Measurements from ENCODE around the gene LMAN1L. TPM values are rescaled to one million over a fixed set of nuclear protein-coding genes. Genes with fewer than 3 reads are reported as not detected.

The LMAN1L gene
- polyA plus RNA-seq, 1 donor from 2014 or later = not detected

DNA sequence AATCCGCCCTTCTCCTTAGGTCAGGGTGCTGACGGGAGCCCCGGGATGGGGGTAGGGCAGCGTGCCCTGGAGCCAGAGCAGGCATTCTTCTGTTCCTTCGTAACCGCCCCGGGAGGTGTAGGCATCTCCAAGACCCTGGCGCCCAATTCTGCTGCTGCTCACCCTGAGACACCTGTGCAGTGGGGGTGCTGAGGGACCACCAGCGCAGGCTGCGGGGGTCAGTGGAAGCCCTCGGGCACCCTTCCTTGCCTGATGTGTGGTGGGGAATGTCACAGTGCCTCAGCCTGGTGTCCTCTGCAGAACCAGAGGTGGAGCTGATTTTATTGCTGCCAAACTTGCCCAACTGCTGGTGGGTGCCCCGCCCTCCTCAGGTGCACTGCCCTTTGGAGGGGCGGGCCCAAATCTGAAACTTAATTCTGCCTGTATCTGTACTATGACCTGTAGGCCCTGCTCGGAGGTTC is 23.4 kb upstream of the LMAN1L start:
- Histone ChIP-seq H3K4me3 (ENCODE audit: low read length) (no peak overlapping the region), H3F3A (ENCODE audit: insufficient read depth, low read length, poor library complexity, severe bottlenecking) (no peaks in the 10 kb centered on the region), H3K79me2 (replicated peaks; ENCODE audit: insufficient read depth, low read length) (peaks cover 42% of the 10 kb centered on the region), H3K9me3 (ENCODE audit: low read length) (no peaks in the 10 kb centered on the region), H4K20me1 (ENCODE audit: insufficient read depth) (no peaks in the 10 kb centered on the region), H3K27ac (ENCODE audit: low read length) (no peak overlapping the region), H2AFZ (ENCODE audit: low read depth, low read length) (no peak overlapping the region), H3K36me3 (ENCODE audit: insufficient read depth, low read length) (no peaks in the 10 kb centered on the region), H3K27me3 (ENCODE audit: insufficient read depth, low read depth, low read length) (no peaks in the 10 kb centered on the region), H3K9ac (ENCODE audit: low read length) (no peak overlapping the region), H3K9me2 (ENCODE audit: insufficient read depth, low read length) (no peaks in the 10 kb centered on the region), H3K4me2 (ENCODE audit: low read length) (no peak overlapping the region)
- no peak for TF ChIP-seq TAF1 (IDR thresholded peaks at IDR 0.05; ENCODE audit: low read depth)
- TF ChIP-seq EZH2 (IDR thresholded peaks at IDR 0.05; ENCODE audit: borderline replicate concordance, insufficient read depth, low read length, poor library complexity, severe bottlenecking) = no peak
- TF ChIP-seq, protein P1, sequence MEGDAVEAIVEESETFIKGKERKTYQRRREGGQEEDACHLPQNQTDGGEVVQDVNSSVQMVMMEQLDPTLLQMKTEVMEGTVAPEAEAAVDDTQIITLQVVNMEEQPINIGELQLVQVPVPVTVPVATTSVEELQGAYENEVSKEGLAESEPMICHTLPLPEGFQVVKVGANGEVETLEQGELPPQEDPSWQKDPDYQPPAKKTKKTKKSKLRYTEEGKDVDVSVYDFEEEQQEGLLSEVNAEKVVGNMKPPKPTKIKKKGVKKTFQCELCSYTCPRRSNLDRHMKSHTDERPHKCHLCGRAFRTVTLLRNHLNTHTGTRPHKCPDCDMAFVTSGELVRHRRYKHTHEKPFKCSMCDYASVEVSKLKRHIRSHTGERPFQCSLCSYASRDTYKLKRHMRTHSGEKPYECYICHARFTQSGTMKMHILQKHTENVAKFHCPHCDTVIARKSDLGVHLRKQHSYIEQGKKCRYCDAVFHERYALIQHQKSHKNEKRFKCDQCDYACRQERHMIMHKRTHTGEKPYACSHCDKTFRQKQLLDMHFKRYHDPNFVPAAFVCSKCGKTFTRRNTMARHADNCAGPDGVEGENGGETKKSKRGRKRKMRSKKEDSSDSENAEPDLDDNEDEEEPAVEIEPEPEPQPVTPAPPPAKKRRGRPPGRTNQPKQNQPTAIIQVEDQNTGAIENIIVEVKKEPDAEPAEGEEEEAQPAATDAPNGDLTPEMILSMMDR (IDR thresholded peaks at IDR 0.05; ENCODE audit: poor library complexity, severe bottlenecking) = no peak
- no peak for TF ChIP-seq POLR2AphosphoS5 (IDR thresholded peaks at IDR 0.05)
- TF ChIP-seq RAD21 (conservative IDR thresholded peaks at IDR 0.05) = no peak
- TF ChIP-seq MXI1 (conservative IDR thresholded peaks at IDR 0.05; ENCODE audit: poor library complexity, severe bottlenecking) = no peak
- TF ChIP-seq, protein P2, sequence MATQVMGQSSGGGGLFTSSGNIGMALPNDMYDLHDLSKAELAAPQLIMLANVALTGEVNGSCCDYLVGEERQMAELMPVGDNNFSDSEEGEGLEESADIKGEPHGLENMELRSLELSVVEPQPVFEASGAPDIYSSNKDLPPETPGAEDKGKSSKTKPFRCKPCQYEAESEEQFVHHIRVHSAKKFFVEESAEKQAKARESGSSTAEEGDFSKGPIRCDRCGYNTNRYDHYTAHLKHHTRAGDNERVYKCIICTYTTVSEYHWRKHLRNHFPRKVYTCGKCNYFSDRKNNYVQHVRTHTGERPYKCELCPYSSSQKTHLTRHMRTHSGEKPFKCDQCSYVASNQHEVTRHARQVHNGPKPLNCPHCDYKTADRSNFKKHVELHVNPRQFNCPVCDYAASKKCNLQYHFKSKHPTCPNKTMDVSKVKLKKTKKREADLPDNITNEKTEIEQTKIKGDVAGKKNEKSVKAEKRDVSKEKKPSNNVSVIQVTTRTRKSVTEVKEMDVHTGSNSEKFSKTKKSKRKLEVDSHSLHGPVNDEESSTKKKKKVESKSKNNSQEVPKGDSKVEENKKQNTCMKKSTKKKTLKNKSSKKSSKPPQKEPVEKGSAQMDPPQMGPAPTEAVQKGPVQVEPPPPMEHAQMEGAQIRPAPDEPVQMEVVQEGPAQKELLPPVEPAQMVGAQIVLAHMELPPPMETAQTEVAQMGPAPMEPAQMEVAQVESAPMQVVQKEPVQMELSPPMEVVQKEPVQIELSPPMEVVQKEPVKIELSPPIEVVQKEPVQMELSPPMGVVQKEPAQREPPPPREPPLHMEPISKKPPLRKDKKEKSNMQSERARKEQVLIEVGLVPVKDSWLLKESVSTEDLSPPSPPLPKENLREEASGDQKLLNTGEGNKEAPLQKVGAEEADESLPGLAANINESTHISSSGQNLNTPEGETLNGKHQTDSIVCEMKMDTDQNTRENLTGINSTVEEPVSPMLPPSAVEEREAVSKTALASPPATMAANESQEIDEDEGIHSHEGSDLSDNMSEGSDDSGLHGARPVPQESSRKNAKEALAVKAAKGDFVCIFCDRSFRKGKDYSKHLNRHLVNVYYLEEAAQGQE (IDR thresholded peaks at IDR 0.05; ENCODE audit: borderline replicate concordance) = no peak
- no peak for TF ChIP-seq SMC3 (conservative IDR thresholded peaks at IDR 0.05; ENCODE audit: poor library complexity)
- TF ChIP-seq EP300 (conservative IDR thresholded peaks at IDR 0.05; ENCODE audit: poor library complexity, severe bottlenecking) = no peak

DNA sequence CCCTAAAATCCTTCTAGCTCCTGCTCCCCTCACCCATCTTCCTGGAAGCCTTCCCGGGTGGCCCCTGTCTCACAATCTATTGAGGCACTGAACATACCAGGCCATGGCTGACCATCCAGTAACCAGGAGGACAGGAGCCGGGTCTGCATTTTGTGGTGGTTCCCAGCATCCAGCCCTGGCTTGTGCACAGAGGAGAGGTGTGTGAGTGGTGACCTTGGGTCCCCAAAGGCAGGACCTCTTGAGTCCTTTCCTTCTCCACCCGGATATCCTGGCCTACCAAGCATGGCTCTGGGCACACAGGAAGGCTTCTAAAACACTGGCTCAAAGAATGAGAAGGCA is 22.9 kb upstream of the LMAN1L start:
- Histone ChIP-seq H3K27me3 (ENCODE audit: insufficient read depth, low read depth, low read length) (no peaks in the 10 kb centered on the region), H3K9me2 (ENCODE audit: insufficient read depth, low read length) (no peaks in the 10 kb centered on the region), H3K27ac (ENCODE audit: low read length) (no peak overlapping the region), H3K36me3 (ENCODE audit: insufficient read depth, low read length) (no peaks in the 10 kb centered on the region), H3K4me3 (ENCODE audit: low read length) (no peak overlapping the region), H3K79me2 (replicated peaks; ENCODE audit: insufficient read depth, low read length) (peaks cover 37% of the 10 kb centered on the region), H4K20me1 (ENCODE audit: insufficient read depth) (no peaks in the 10 kb centered on the region), H2AFZ (ENCODE audit: low read depth, low read length) (no peak overlapping the region), H3K4me2 (ENCODE audit: low read length) (no peak overlapping the region), H3K9me3 (ENCODE audit: low read length) (no peaks in the 10 kb centered on the region), H3F3A (ENCODE audit: insufficient read depth, low read length, poor library complexity, severe bottlenecking) (no peaks in the 10 kb centered on the region), H3K9ac (ENCODE audit: low read length) (no peak overlapping the region)
- TF ChIP-seq EP300 (conservative IDR thresholded peaks at IDR 0.05; ENCODE audit: poor library complexity, severe bottlenecking) (no peak), RAD21 (conservative IDR thresholded peaks at IDR 0.05) (no peak), POLR2AphosphoS5 (IDR thresholded peaks at IDR 0.05) (no peak), TAF1 (IDR thresholded peaks at IDR 0.05; ENCODE audit: low read depth) (no peak), MXI1 (conservative IDR thresholded peaks at IDR 0.05; ENCODE audit: poor library complexity, severe bottlenecking) (no peak)

Data from neural cell (in vitro differentiated cells).